Ovary (tissue), 3 donors: ENCODE data around the gene KRT13.

ENCODE experiments used
- CTCF ChIP-seq, 3 donors: fragments of 450-650 bp in 2 of 3; fragments of 200-600 bp in 1 of 3; IDR thresholded peaks; one replicate each; pipeline versions ENCODE4 v1.5.1 to v1.8.0; 2016 to 2022; ENCODE audit warnings: antibody characterized with exemption in 3 of 3, mild to moderate bottlenecking in 1 of 3
- EP300 ChIP-seq: sonication (generic); formaldehyde crosslinking; IDR thresholded peaks from one replicate; pipeline ENCODE4 v1.6.1; 2017; ENCODE audit warnings: antibody characterized with exemption
- donor health status: DM: no; HTN: no; CAD: no.

- no peak for TF ChIP-seq CTCF (IDR thresholded peaks at IDR 0.05)
- no peak for TF ChIP-seq EP300
These were observed 21.9 kb upstream of the KRT13 start for GRCh38 chr17:41527063-41528023.
